Liver (tissue), 9 donors: ENCODE measurements around the gene PIRT. TPM values are rescaled to one million over a fixed set of nuclear protein-coding genes. Genes with fewer than 3 reads are reported as not detected.

Experiments used
- DNase-seq: peaks from one replicate; pipeline ENCODE4 v3.0.0-alpha.2; 2017; ENCODE audit warnings: low spot score
- H3K27ac ChIP-seq, 2 donors: one replicate each; pipeline ENCODE4 v1.7.0; 2013; ENCODE audit warnings: inconsistent platforms in 2 of 2, low read length in 2 of 2, control low read depth in 1 of 2, low read depth in 1 of 2, mild to moderate bottlenecking in 1 of 2
- H3K27me3 ChIP-seq, 4 donors: one replicate each; pipeline versions ENCODE4 v1.6.1 to v1.7.0; 2013; ENCODE audit warnings: low read length in 3 of 4, inconsistent platforms in 1 of 4, mild to moderate bottlenecking in 1 of 4, moderate library complexity in 1 of 4; ENCODE audit not compliant: control insufficient read depth in 4 of 4, insufficient read depth in 4 of 4
- H3K36me3 ChIP-seq, 4 donors: one replicate each; pipeline versions ENCODE4 v1.6.1 to v1.7.0; 2013; ENCODE audit warnings: low read length in 3 of 4, mild to moderate bottlenecking in 3 of 4, low read depth in 1 of 4, moderate library complexity in 1 of 4; ENCODE audit not compliant: control insufficient read depth in 4 of 4, insufficient read depth in 3 of 4
- H3K4me1 ChIP-seq, 4 donors: one replicate each; pipeline versions ENCODE4 v1.6.1 to v1.7.0; 2013; ENCODE audit warnings: low read length in 3 of 4, mild to moderate bottlenecking in 3 of 4, moderate library complexity in 1 of 4; ENCODE audit not compliant: control insufficient read depth in 4 of 4, insufficient read depth in 4 of 4
- H3K4me3 ChIP-seq, 3 donors: one replicate each; pipeline versions ENCODE4 v1.6.1 to v1.7.0; 2013; ENCODE audit warnings: low read length in 3 of 3, control low read depth in 1 of 3, low read depth in 1 of 3, mild to moderate bottlenecking in 1 of 3
- H3K9ac ChIP-seq, 2 donors: one replicate each; pipeline ENCODE4 v1.7.0; 2013; ENCODE audit warnings: low read length in 2 of 2, mild to moderate bottlenecking in 2 of 2, moderate library complexity in 2 of 2, control low read depth in 1 of 2, low read depth in 1 of 2
- H3K9me3 ChIP-seq, 4 donors: one replicate each; pipeline versions ENCODE4 v1.6.1 to v1.7.0; 2013; ENCODE audit warnings: low read length in 3 of 4; ENCODE audit not compliant: control insufficient read depth in 4 of 4
- EGR1 ChIP-seq, 2 donors: IDR thresholded peaks; 2 replicates each; pipeline ENCODE4 v1.6.1; 2016 to 2018; ENCODE audit warnings: antibody characterized with exemption in 2 of 2, low read depth in 2 of 2
- FOXA1 ChIP-seq: IDR thresholded peaks from 2 replicates; pipeline ENCODE4 v1.6.1; 2016; ENCODE audit warnings: antibody characterized with exemption
- FOXA2 ChIP-seq: IDR thresholded peaks from 2 replicates; pipeline ENCODE4 v1.6.1; 2016; ENCODE audit warnings: antibody characterized with exemption
- GABPA ChIP-seq, 2 donors: IDR thresholded peaks in 1 of 2; conservative IDR thresholded peaks in 1 of 2; 2 replicates each; pipeline ENCODE4 v1.6.1; 2016; ENCODE audit warnings: antibody characterized with exemption in 2 of 2, mild to moderate bottlenecking in 1 of 2, moderate library complexity in 1 of 2
- HNF4A ChIP-seq, 2 donors: conservative IDR thresholded peaks; 2 replicates each; pipeline ENCODE4 v1.6.1; 2016; ENCODE audit warnings: antibody characterized with exemption in 2 of 2, mild to moderate bottlenecking in 2 of 2
- HNF4G ChIP-seq: IDR thresholded peaks from 2 replicates; pipeline ENCODE4 v1.6.1; 2016; ENCODE audit warnings: antibody characterized with exemption
- NR2F2 ChIP-seq: IDR thresholded peaks from 2 replicates; pipeline ENCODE4 v1.6.1; 2016; ENCODE audit warnings: antibody characterized with exemption
- RAD21 ChIP-seq, 2 donors: IDR thresholded peaks; 2 replicates each; pipeline ENCODE4 v1.6.1; 2016; ENCODE audit warnings: antibody characterized with exemption in 2 of 2, mild to moderate bottlenecking in 2 of 2
- RXRA ChIP-seq, 2 donors: IDR thresholded peaks; 2 replicates each; pipeline ENCODE4 v1.6.1; 2017 to 2018; ENCODE audit warnings: antibody characterized with exemption in 2 of 2, mild to moderate bottlenecking in 1 of 2
- SP1 ChIP-seq: IDR thresholded peaks from 2 replicates; pipeline ENCODE4 v1.6.1; 2018; ENCODE audit warnings: antibody characterized with exemption, mild to moderate bottlenecking
- TAF1 ChIP-seq: conservative IDR thresholded peaks from 2 replicates; pipeline ENCODE4 v1.6.1; 2016; ENCODE audit warnings: antibody characterized with exemption, mild to moderate bottlenecking
- YY1 ChIP-seq: IDR thresholded peaks from 2 replicates; pipeline ENCODE4 v1.6.1; 2016; ENCODE audit warnings: antibody characterized with exemption, mild to moderate bottlenecking
- WGBS: extraction: QIAGEN DNeasy Blood & Tissue Kit; methylation state at CpG from one replicate; pipeline ENCODE4 v1.1.7; 2013; 5-methylcytosine and 5-hydroxymethylcytosine counted together
- polyA plus RNA-seq, 2 donors: library from polyadenylated mRNA; stranded (reverse) in 1 of 2; unstranded in 1 of 2; fragments of 200-250 nt in 1 of 2; fragments of >200 nt in 1 of 2; fragmentation: Nextera tagmentation in 1 of 2; extraction: Ambion mirVana in 1 of 2; gene quantifications; one replicate each; pipeline versions ENCODE4 v1.2.1 to v1.2.3, GENCODE V29; 2013 to 2015
- total RNA-seq, 2 donors: library from RNA; depleted of rRNA; stranded (reverse); fragments of >200 nt; gene quantifications; one replicate each; pipeline ENCODE4 v1.2.3, GENCODE V29; 2014
- TF ChIP-seq, protein P1 (sequence below): IDR thresholded peaks from 2 replicates; pipeline ENCODE4 v1.6.1; 2016; ENCODE audit warnings: antibody characterized with exemption
- TF ChIP-seq, protein P2 (sequence below): fragments of 150-350 bp; IDR thresholded peaks from 2 replicates; pipeline ENCODE4 v1.5.1; 2017; ENCODE audit warnings: improper control_type of control experiment, low read depth, low read length; ENCODE audit not compliant: missing input control
- TF ChIP-seq, protein P3 (sequence below): IDR thresholded peaks from 2 replicates; pipeline ENCODE4 v1.6.1; 2016; ENCODE audit warnings: antibody characterized with exemption
- TF ChIP-seq, protein P4 (sequence below): IDR thresholded peaks from 2 replicates; pipeline ENCODE4 v1.6.1; 2016; ENCODE audit warnings: antibody characterized with exemption, mild to moderate bottlenecking
- TF ChIP-seq, protein P5 (sequence below): IDR thresholded peaks from 2 replicates; pipeline ENCODE4 v1.6.1; 2016; ENCODE audit warnings: antibody characterized with exemption
- donor health status: healthy.
- donor health status: healthy.
- donor health status: healthy.
- donor health status: healthy.
- donor health status: healthy.

PIRT gene
- total and polyA plus RNA-seq, 4 donors: 0.18 TPM; not detected in 3

DNA sequence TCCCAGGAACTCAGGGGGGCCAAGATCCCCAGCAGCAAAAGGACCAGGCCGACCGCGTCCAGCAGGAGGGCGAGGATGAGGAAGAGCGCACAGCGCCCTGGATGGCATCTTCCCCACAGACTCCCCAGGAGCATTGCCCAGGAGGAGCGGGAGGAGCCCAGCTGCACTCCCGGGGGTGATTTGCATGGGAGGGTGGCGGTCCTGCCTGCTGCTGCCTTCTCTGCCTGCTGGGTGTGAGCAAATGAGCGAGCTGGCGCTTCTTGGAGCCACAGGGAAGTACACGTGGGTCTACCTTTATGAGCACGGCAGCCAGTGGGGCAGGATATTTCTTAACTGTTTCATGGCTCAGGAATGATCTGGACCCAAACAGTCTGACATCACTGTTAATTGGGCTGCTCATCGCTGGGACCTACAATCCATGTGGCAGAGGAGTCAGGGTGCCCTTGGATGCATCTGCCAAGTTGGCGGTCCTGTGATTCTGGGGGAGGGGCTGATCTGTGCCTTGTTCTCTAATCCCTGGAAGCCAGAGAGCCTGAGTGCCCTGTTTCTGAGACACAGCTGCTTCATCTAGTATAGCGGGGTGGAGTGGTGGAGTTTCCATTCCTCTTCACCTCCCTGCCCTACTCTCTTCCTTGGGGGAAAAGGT lies 33.9 kb downstream of the PIRT start, which contains the start of gene TMEM238L:
TMEM238L (minus strand) TSS at position 270 of the 646 bp plus-strand sequence; CDS start at position 134, 136 bp downstream.
- no peaks in the 10 kb centered on the region for H3K27me3 ChIP-seq
- H3K36me3 ChIP-seq: peaks cover 0 to 2% (median 0%) of the 10 kb centered on the region in 4 donors
- peaks cover 3 to 9% (median 6%) of the 10 kb centered on the region in 4 donors for H3K4me1 ChIP-seq
- no peak within 1 kb of the TSS for H3K9ac ChIP-seq
- no peaks in the 10 kb centered on the region for H3K9me3 ChIP-seq
- H3K4me3 ChIP-seq: no peak within 1 kb of the TSS
- TF ChIP-seq FOXA2 (no peak), YY1 (no peak), GABPA (IDR thresholded peaks at IDR 0.05 in 1 of 2, conservative IDR thresholded peaks at IDR 0.05 in 1 of 2) (no peak), FOXA1 (no peak), RXRA (IDR thresholded peaks at IDR 0.05) (no peak), HNF4G (no peak), RAD21 (IDR thresholded peaks at IDR 0.05) (no peak), NR2F2 (no peak), SP1 (no peak), HNF4A (conservative IDR thresholded peaks at IDR 0.05) (no peak), EGR1 (IDR thresholded peaks at IDR 0.05; ENCODE audit: low read depth in 2 of 2) (no peak), TAF1 (no peak)
- TF ChIP-seq, protein P1, sequence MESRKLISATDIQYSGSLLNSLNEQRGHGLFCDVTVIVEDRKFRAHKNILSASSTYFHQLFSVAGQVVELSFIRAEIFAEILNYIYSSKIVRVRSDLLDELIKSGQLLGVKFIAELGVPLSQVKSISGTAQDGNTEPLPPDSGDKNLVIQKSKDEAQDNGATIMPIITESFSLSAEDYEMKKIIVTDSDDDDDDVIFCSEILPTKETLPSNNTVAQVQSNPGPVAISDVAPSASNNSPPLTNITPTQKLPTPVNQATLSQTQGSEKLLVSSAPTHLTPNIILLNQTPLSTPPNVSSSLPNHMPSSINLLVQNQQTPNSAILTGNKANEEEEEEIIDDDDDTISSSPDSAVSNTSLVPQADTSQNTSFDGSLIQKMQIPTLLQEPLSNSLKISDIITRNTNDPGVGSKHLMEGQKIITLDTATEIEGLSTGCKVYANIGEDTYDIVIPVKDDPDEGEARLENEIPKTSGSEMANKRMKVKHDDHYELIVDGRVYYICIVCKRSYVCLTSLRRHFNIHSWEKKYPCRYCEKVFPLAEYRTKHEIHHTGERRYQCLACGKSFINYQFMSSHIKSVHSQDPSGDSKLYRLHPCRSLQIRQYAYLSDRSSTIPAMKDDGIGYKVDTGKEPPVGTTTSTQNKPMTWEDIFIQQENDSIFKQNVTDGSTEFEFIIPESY: no peak
- TF ChIP-seq, protein P2, sequence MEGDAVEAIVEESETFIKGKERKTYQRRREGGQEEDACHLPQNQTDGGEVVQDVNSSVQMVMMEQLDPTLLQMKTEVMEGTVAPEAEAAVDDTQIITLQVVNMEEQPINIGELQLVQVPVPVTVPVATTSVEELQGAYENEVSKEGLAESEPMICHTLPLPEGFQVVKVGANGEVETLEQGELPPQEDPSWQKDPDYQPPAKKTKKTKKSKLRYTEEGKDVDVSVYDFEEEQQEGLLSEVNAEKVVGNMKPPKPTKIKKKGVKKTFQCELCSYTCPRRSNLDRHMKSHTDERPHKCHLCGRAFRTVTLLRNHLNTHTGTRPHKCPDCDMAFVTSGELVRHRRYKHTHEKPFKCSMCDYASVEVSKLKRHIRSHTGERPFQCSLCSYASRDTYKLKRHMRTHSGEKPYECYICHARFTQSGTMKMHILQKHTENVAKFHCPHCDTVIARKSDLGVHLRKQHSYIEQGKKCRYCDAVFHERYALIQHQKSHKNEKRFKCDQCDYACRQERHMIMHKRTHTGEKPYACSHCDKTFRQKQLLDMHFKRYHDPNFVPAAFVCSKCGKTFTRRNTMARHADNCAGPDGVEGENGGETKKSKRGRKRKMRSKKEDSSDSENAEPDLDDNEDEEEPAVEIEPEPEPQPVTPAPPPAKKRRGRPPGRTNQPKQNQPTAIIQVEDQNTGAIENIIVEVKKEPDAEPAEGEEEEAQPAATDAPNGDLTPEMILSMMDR: no peak
- TF ChIP-seq, protein P3, sequence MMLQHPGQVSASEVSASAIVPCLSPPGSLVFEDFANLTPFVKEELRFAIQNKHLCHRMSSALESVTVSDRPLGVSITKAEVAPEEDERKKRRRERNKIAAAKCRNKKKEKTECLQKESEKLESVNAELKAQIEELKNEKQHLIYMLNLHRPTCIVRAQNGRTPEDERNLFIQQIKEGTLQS: no peak
- TF ChIP-seq, protein P4, sequence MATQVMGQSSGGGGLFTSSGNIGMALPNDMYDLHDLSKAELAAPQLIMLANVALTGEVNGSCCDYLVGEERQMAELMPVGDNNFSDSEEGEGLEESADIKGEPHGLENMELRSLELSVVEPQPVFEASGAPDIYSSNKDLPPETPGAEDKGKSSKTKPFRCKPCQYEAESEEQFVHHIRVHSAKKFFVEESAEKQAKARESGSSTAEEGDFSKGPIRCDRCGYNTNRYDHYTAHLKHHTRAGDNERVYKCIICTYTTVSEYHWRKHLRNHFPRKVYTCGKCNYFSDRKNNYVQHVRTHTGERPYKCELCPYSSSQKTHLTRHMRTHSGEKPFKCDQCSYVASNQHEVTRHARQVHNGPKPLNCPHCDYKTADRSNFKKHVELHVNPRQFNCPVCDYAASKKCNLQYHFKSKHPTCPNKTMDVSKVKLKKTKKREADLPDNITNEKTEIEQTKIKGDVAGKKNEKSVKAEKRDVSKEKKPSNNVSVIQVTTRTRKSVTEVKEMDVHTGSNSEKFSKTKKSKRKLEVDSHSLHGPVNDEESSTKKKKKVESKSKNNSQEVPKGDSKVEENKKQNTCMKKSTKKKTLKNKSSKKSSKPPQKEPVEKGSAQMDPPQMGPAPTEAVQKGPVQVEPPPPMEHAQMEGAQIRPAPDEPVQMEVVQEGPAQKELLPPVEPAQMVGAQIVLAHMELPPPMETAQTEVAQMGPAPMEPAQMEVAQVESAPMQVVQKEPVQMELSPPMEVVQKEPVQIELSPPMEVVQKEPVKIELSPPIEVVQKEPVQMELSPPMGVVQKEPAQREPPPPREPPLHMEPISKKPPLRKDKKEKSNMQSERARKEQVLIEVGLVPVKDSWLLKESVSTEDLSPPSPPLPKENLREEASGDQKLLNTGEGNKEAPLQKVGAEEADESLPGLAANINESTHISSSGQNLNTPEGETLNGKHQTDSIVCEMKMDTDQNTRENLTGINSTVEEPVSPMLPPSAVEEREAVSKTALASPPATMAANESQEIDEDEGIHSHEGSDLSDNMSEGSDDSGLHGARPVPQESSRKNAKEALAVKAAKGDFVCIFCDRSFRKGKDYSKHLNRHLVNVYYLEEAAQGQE: no peak
- TF ChIP-seq, protein P5, sequence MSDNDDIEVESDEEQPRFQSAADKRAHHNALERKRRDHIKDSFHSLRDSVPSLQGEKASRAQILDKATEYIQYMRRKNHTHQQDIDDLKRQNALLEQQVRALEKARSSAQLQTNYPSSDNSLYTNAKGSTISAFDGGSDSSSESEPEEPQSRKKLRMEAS: no peak
- WGBS: 82% methylated on average over 16 of the region's 16 CpGs
- DNase-seq: no peak
- H3K27ac ChIP-seq: no peak within 1 kb of the TSS
